ENCODE results near the gene FNDC3B. TPM values are rescaled to one million over a fixed set of nuclear protein-coding genes. Genes with fewer than 3 reads are reported as not detected.
A peak's percentile ranks its signal among the peaks of the same experiment; 100 is the strongest.

The FNDC3B gene
- total and polyA plus RNA-seq, 10 donors: 3.1 to 149 (median 103) TPM

DNA sequence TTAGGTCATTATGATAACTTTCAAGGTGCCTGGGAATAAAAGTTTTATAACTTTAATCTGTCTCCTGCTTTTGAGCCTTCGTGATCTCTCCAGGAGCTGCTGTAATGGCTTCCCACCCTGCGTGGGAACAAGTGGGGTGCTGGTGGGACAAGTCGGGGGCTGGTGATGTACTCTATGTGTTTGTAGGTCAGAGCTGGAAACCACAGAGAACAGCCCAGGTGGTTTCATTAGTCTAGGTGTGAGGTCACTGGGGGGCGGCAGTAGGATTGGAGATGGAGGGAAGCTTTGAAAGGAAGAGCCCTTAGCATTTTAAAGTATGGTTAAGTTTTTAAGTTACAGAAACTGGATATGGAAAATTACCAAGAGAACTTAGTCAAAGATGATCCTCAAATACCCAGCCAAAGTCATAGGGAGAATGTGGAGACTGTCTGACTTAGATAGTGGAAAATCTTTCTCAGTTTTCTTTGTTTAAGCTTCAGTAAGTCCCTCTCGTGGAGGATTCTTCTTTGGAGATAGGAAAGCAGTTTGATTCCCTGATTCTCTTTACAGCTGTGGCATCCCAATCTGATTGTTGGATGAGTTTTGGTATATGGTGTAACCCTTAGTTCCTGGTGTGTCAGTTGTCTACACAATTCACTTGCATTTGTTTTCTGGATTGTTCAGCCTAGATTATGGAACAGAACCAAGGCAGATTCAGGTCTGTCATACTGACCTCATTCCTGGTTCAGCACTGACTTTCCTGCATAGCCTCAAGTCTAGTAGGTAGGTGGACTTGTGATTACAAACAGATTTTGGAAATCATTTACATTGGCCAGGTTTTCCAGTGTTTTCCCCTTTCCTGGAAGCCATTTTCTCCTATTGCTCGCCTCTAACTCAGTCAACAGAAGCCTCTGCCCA is 115.6 kb downstream of the FNDC3B start:
- DNase-seq: no peak
- H3K4me1 ChIP-seq: peaks cover 18 to 79% (median 42%) of the 10 kb centered on the region in 6 donors
- no peak overlapping the region for H3K4me3 ChIP-seq
- no peaks in the 10 kb centered on the region for H3K27me3 ChIP-seq (replicated peaks in 1 of 7)
- H3K36me3 ChIP-seq: no peaks in the 10 kb centered on the region
- intact Hi-C loops (cut with DNase I; ENCODE audit: low total_unique reads): no loop called here
- 83 to 91% (median 85%) methylated on average over 6 of the region's 6 CpGs for WGBS, 5 donors
- no peak for TF ChIP-seq POLR2AphosphoS5 (IDR thresholded peaks at IDR 0.05)
- peak overlapping the region in 5 of 8 donors; percentile 28 to 77 (median 75) for H3K27ac ChIP-seq
- no peaks in the 10 kb centered on the region for H3K9me3 ChIP-seq

DNA sequence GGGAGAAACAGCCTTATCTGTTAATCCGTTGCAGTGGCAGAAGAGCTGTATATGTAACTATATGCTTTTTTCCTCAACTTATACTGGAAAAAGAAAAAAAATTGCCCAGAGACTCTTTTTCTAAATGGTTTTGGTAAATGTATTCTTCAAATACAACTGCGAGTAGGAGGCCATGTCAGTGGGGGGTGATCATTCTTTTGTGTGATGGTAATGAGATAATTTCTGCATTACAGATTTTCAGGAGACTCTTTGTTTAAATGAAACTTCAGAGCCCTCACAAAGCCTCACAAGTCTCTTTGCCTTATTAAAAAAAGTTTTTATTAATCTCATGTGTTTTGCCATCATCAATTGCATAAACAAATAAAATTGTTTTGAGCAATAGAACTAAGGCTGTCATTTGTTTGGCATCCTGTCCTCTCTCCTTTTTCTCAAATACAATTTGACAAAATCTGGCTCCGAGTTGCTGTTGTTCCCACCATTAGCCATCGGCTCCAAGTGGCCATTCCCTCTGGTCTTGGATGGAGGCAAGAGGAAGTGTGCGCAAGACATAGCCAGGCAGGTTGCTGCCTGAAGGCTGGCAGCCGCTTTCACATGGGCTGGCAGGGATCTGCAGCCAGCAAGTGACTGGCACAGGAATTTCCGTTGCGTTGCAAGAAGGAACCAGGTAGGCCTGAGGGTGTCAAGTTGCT is 116.7 kb downstream of the FNDC3B start:
- intact Hi-C loops (cut with DNase I; ENCODE audit: low total_unique reads): no loop called here
- DNase-seq: no peak
- Histone ChIP-seq H3K9me3 (no peaks in the 10 kb centered on the region), H3K4me3 (no peak overlapping the region), H3K27me3 (replicated peaks in 1 of 7) (no peaks in the 10 kb centered on the region), H3K36me3 (no peaks in the 10 kb centered on the region), H3K27ac (peak overlapping the region in 2 of 8 donors; percentile 19 to 28), H3K4me1 (peaks cover 18 to 76% (median 43%) of the 10 kb centered on the region in 6 donors)
- WGBS, 5 donors: 73 to 90% (median 82%) methylated on average over 8 of the region's 8 CpGs
- TF ChIP-seq POLR2AphosphoS5 (IDR thresholded peaks at IDR 0.05) (no peak), CTCF (IDR thresholded peaks at IDR 0.05 in 8 of 11, conservative IDR thresholded peaks at IDR 0.05 in 3 of 11) (no peak), POLR2A (IDR thresholded peaks at IDR 0.05) (no peak)

- Histone ChIP-seq H3K4me1 (peaks cover 18 to 70% (median 43%) of the 10 kb centered on the region in 6 donors), H3K27me3 (replicated peaks in 1 of 7) (no peaks in the 10 kb centered on the region), H3K9me3 (no peaks in the 10 kb centered on the region), H3K27ac (peak overlapping the region in 1 of 8 donors; percentile 19), H3K4me3 (no peak overlapping the region), H3K36me3 (no peaks in the 10 kb centered on the region)
- intact Hi-C loops (cut with DNase I; ENCODE audit: low total_unique reads): no loop called here
- no peak for DNase-seq
- no peak for TF ChIP-seq CTCF (IDR thresholded peaks at IDR 0.05 in 8 of 11, conservative IDR thresholded peaks at IDR 0.05 in 3 of 11)
- TF ChIP-seq POLR2A (IDR thresholded peaks at IDR 0.05): no peak
- TF ChIP-seq POLR2AphosphoS5 (IDR thresholded peaks at IDR 0.05): no peak
- 55 to 76% (median 66%) methylated on average over 5 of the region's 5 CpGs for WGBS, 5 donors
These were observed 117.2 kb downstream of the FNDC3B start for GRCh38 chr3:172156586-172156955.

- Histone ChIP-seq H3K9me3 (no peaks in the 10 kb centered on the region), H3K36me3 (no peaks in the 10 kb centered on the region), H3K27ac (no peak overlapping the region), H3K27me3 (replicated peaks in 1 of 7) (no peaks in the 10 kb centered on the region), H3K4me3 (no peak overlapping the region), H3K4me1 (peaks cover 12 to 59% (median 35%) of the 10 kb centered on the region in 6 donors)
- TF ChIP-seq POLR2AphosphoS5 (IDR thresholded peaks at IDR 0.05) (no peak), CTCF (IDR thresholded peaks at IDR 0.05 in 8 of 11, conservative IDR thresholded peaks at IDR 0.05 in 3 of 11) (no peak), POLR2A (IDR thresholded peaks at IDR 0.05) (no peak)
- intact Hi-C loops (cut with DNase I; ENCODE audit: low total_unique reads): no loop called here
- DNase-seq: no peak
- 92 to 97% (median 94%) methylated on average over 3 of the region's 3 CpGs for WGBS, 5 donors
These were observed 118.3 kb downstream of the FNDC3B start for GRCh38 chr3:172157564-172158258.
